HEK293 (cell line): ENCODE data around the gene SRRM5.
A peak's percentile ranks its signal among the peaks of the same experiment; 100 is the strongest.

Experiments used
- CTCF ChIA-PET: fragments of 350-600 bp; formaldehyde crosslinking; extraction: SDS; loops from one replicate; lab custom pipeline; 2021; ENCODE audit warnings: antibody characterized with exemption; lab: Yijun Ruan, JAX
- POLR2A ChIA-PET: fragments of 300-600 bp; formaldehyde crosslinking; extraction: SDS; loops from one replicate; lab custom pipeline; 2020; ENCODE audit warnings: antibody characterized with exemption, inconsistent platforms; lab: Yijun Ruan, JAX
- H3K27ac ChIP-seq: fragments of 200-500 bp; sonication (Bioruptor generic); 2 replicates; pipeline ENCODE4 v1.5.1; 2014; ENCODE audit warnings: low read depth, low read length, control low read depth, inconsistent platforms; ENCODE audit errors: extremely low read depth
- H3K36me3 ChIP-seq, 2 experiments: fragments of 200-500 bp in 1 of 2; sonication (Bioruptor generic) in 1 of 2; 1 replicate in 1 of 2; 2 replicates in 1 of 2; pipeline ENCODE4 v1.5.1; 2014 to 2017; ENCODE audit warnings: inconsistent platforms in 2 of 2, low read length in 2 of 2; ENCODE audit not compliant: control insufficient read depth in 2 of 2, insufficient read depth in 1 of 2
- H3K4me1 ChIP-seq: fragments of 200-500 bp; sonication (Bioruptor generic); 2 replicates; pipeline ENCODE4 v1.5.1; 2014; ENCODE audit warnings: mild to moderate bottlenecking, low read length, inconsistent platforms; ENCODE audit not compliant: control insufficient read depth, insufficient read depth
- H3K4me3 ChIP-seq: 2 replicates; pipeline ENCODE4 v1.5.1; 2011; ENCODE audit warnings: low read depth, mild to moderate bottlenecking, control low read depth, low read length, moderate library complexity
- H3K9me3 ChIP-seq: fragments of 200-500 bp; sonication (Bioruptor generic); 2 replicates; pipeline ENCODE4 v1.5.1; 2014; ENCODE audit warnings: low read depth, low read length, inconsistent platforms; ENCODE audit not compliant: control insufficient read depth, insufficient read depth
- GLIS1 ChIP-seq: fragments of 450-650 bp; formaldehyde crosslinking; IDR thresholded peaks from 2 replicates; pipeline ENCODE4 v1.5.1; 2016; ENCODE audit warnings: missing biosample characterization, missing genetic modification characterization
- HOXA7 ChIP-seq: sonication (generic); formaldehyde crosslinking; IDR thresholded peaks from 2 replicates; pipeline ENCODE4 v1.8.1; 2022; ENCODE audit warnings: missing genetic modification reagents, borderline replicate concordance
- PRDM1 ChIP-seq: fragments of 450-650 bp; formaldehyde crosslinking; IDR thresholded peaks from 2 replicates; pipeline ENCODE4; 2016; ENCODE audit warnings: missing biosample characterization, missing genetic modification characterization
- SCRT1 ChIP-seq: fragments of 450-650 bp; formaldehyde crosslinking; IDR thresholded peaks from 2 replicates; pipeline ENCODE4 v1.5.1; 2016; ENCODE audit warnings: missing biosample characterization, missing genetic modification characterization, borderline replicate concordance
- SP2 ChIP-seq: fragments of 450-650 bp; formaldehyde crosslinking; IDR thresholded peaks from 2 replicates; pipeline ENCODE4 v1.5.1; 2016; ENCODE audit warnings: missing biosample characterization, missing genetic modification characterization
- YY2 ChIP-seq: fragments of 450-650 bp; formaldehyde crosslinking; IDR thresholded peaks from 2 replicates; pipeline ENCODE4 v1.5.1; 2016; ENCODE audit warnings: missing biosample characterization, missing genetic modification characterization
- ZNF184 ChIP-seq: fragments of 450-650 bp; IDR thresholded peaks from 2 replicates; pipeline ENCODE4 v1.5.1; 2018; ENCODE audit warnings: missing biosample characterization, mild to moderate bottlenecking, missing genetic modification characterization
- ZNF2 ChIP-seq: fragments of 450-650 bp; formaldehyde crosslinking; IDR thresholded peaks from 2 replicates; pipeline ENCODE4 v1.5.1; 2016; ENCODE audit warnings: missing biosample characterization, missing genetic modification characterization
- ZNF366 ChIP-seq: fragments of 450-650 bp; formaldehyde crosslinking; conservative IDR thresholded peaks from 2 replicates; pipeline ENCODE4 v1.5.1; 2016; ENCODE audit warnings: missing biosample characterization, missing genetic modification characterization
- ZNF391 ChIP-seq: fragments of 450-650 bp; formaldehyde crosslinking; IDR thresholded peaks from 2 replicates; pipeline ENCODE4 v1.5.1; 2016; ENCODE audit warnings: low read depth, missing biosample characterization, missing genetic modification characterization, borderline replicate concordance
- ZNF423 ChIP-seq: fragments of 450-650 bp; formaldehyde crosslinking; IDR thresholded peaks from 2 replicates; pipeline ENCODE4 v1.5.1; 2016; ENCODE audit warnings: missing biosample characterization, missing genetic modification characterization
- ZNF549 ChIP-seq: fragments of 450-650 bp; IDR thresholded peaks from 2 replicates; pipeline ENCODE4 v1.5.1; 2018; ENCODE audit warnings: missing biosample characterization, missing genetic modification characterization, mild to moderate bottlenecking, inconsistent platforms, moderate library complexity
- ZNF621 ChIP-seq: fragments of 450-650 bp; formaldehyde crosslinking; IDR thresholded peaks from 2 replicates; pipeline ENCODE4 v1.5.1; 2017; ENCODE audit warnings: missing biosample characterization, missing genetic modification characterization
- ZNF660 ChIP-seq: fragments of 450-650 bp; IDR thresholded peaks from 2 replicates; pipeline ENCODE4 v1.5.1; 2018; ENCODE audit warnings: missing biosample characterization, mild to moderate bottlenecking, missing genetic modification characterization
- ZNF670 ChIP-seq: fragments of 450-650 bp; formaldehyde crosslinking; IDR thresholded peaks from 2 replicates; pipeline ENCODE4 v1.5.1; 2016; ENCODE audit warnings: missing biosample characterization, missing genetic modification characterization, low read depth
- ZNF791 ChIP-seq: fragments of 450-650 bp; formaldehyde crosslinking; IDR thresholded peaks from 2 replicates; pipeline ENCODE4 v1.5.1; 2016; ENCODE audit warnings: missing biosample characterization, missing genetic modification characterization
- ZSCAN30 ChIP-seq: fragments of 450-650 bp; IDR thresholded peaks from 2 replicates; pipeline ENCODE4 v1.5.1; 2018; ENCODE audit warnings: missing biosample characterization, mild to moderate bottlenecking, missing genetic modification characterization, moderate library complexity
- TF ChIP-seq, protein P1 (sequence below): fragments of 450-650 bp; formaldehyde crosslinking; IDR thresholded peaks from 2 replicates; pipeline ENCODE4 v1.5.1; 2016; ENCODE audit warnings: missing biosample characterization, missing genetic modification characterization
- TF ChIP-seq, protein P2 (sequence below): fragments of 450-650 bp; formaldehyde crosslinking; IDR thresholded peaks from 2 replicates; pipeline ENCODE4 v1.5.1; 2016; ENCODE audit warnings: missing biosample characterization, missing genetic modification characterization
- TF ChIP-seq, protein P3 (sequence below): fragments of 450-650 bp; formaldehyde crosslinking; IDR thresholded peaks from 2 replicates; pipeline ENCODE4 v1.5.1; 2017; ENCODE audit warnings: missing biosample characterization, missing genetic modification characterization
- TF ChIP-seq, protein P4 (sequence below): IDR thresholded peaks from 2 replicates; pipeline ENCODE4 v1.6.1; 2011; ENCODE audit warnings: mild to moderate bottlenecking, low read depth, low read length, borderline replicate concordance

The SRRM5 gene

DNA sequence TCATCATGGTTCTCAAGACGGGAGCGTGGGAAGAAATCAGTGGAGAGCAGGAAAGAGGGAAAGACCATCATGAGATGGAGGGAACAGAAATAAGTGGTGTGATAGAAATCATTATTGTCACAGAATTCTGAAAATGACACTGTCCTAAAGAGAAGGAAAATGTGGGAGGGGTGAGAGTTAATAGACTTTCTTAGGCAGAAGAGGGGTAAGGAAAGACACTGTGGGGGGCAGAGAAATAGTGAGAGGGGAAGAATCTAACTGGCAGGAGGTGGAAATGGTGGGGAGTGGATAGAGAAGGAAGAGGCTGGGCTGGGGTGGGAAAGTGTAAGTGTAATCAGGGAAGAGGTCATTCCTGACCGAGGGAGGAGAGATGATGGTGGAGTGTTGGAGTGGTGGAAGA lies 33.1 kb upstream of the SRRM5 start:
- H3K9me3 ChIP-seq: no peaks in the 10 kb centered on the region
- TF ChIP-seq GLIS1 (tag by site-specific recombination) (0 out of 2 replicates have a peak, but pooled peaks have one; percentile 27), YY2 (tag by site-specific recombination) (no peak), ZNF366 (tag by site-specific recombination) (peak; percentile 66), PRDM1 (tag by site-specific recombination) (peak; percentile 61)
- TF ChIP-seq, protein P1, sequence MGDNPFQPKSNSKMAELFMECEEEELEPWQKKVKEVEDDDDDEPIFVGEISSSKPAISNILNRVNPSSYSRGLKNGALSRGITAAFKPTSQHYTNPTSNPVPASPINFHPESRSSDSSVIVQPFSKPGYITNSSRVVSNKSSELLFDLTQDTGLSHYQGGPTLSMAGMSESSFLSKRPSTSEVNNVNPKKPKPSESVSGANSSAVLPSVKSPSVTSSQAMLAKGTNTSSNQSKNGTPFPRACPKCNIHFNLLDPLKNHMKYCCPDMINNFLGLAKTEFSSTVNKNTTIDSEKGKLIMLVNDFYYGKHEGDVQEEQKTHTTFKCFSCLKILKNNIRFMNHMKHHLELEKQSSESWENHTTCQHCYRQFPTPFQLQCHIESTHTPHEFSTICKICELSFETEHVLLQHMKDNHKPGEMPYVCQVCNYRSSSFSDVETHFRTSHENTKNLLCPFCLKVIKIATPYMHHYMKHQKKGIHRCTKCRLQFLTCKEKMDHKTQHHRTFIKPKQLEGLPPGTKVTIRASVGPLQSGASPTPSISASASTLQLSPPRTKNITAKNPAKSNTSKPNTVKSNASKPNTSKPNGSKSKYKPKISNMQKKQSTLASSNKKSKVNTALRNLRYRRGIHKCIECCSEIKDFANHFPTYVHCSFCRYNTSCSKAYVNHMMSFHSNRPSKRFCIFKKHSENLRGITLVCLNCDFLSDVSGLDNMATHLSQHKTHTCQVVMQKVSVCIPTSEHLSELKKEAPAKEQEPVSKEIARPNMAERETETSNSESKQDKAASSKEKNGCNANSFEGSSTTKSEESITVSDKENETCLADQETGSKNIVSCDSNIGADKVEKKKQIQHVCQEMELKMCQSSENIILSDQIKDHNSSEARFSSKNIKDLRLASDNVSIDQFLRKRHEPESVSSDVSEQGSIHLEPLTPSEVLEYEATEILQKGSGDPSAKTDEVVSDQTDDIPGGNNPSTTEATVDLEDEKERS (tag by site-specific recombination): no peak
- TF ChIP-seq, protein P2, sequence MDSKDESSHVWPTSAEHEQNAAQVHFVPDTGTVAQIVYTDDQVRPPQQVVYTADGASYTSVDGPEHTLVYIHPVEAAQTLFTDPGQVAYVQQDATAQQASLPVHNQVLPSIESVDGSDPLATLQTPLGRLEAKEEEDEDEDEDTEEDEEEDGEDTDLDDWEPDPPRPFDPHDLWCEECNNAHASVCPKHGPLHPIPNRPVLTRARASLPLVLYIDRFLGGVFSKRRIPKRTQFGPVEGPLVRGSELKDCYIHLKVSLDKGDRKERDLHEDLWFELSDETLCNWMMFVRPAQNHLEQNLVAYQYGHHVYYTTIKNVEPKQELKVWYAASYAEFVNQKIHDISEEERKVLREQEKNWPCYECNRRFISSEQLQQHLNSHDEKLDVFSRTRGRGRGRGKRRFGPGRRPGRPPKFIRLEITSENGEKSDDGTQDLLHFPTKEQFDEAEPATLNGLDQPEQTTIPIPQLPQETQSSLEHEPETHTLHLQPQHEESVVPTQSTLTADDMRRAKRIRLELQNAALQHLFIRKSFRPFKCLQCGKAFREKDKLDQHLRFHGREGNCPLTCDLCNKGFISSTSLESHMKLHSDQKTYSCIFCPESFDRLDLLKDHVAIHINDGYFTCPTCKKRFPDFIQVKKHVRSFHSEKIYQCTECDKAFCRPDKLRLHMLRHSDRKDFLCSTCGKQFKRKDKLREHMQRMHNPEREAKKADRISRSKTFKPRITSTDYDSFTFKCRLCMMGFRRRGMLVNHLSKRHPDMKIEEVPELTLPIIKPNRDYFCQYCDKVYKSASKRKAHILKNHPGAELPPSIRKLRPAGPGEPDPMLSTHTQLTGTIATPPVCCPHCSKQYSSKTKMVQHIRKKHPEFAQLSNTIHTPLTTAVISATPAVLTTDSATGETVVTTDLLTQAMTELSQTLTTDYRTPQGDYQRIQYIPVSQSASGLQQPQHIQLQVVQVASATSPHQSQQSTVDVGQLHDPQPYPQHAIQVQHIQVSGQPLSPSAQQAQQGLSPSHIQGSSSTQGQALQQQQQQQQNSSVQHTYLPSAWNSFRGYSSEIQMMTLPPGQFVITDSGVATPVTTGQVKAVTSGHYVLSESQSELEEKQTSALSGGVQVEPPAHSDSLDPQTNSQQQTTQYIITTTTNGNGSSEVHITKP (tag by site-specific recombination): peak; percentile 87
- TF ChIP-seq, all 188 proteins: peak for 4
- CTCF ChIA-PET: interaction anchor here (4.2 kb wide), 1 partner anchor 16 kb away, joined by 22 read pairs; the partner anchor contains the start of gene IRGQ
- no peak overlapping the region for H3K4me3 ChIP-seq
- H3K36me3 ChIP-seq: peaks cover under 1 to 6% of the 10 kb centered on the region in 2 experiments; a peak in 2 of 3 replicates
- H3K27ac ChIP-seq: no peak overlapping the region
- POLR2A ChIA-PET: interaction anchor here (1.9 kb wide), 1 partner anchor 17 kb away, joined by 7 read pairs; the partner anchor contains the start of genes IRGQ and ZNF576
- peaks cover 12% of the 10 kb centered on the region for H3K4me1 ChIP-seq

DNA sequence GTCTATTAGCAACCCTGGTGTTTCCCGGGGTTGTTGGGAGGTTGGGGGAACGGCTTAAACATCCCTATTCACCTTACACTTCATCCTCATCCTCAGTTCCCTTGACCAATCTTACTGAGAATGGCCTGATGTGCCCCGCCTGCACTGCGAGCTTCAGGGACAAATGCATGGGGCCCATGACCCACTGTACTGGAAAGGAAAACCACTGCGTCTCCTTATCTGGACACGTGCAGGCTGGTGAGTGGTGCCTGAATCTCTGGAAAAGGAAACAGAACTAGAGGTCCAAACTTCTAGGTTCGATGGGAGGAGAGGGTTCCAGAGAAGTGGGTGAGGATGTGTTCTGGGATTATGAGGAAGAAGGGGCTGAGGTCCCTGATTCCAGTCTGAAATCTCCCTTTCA lies 30.4 kb upstream of the SRRM5 start:
- ChIA-PET POLR2A (no interaction called here), CTCF (interaction anchor here (0.5 to 4.5 kb wide), 5 partner anchors 13 to 87 kb away, joined by 4 to 39 read pairs (median 8); partner anchors contain the start of gene IRGQ)
- peaks cover 3% of the 10 kb centered on the region in 2 experiments for H3K36me3 ChIP-seq
- no peak overlapping the region for H3K27ac ChIP-seq
- no peaks in the 10 kb centered on the region for H3K4me1 ChIP-seq
- no peak for TF ChIP-seq ZNF621 (tag by site-specific recombination)
- TF ChIP-seq ZNF791 (tag by site-specific recombination): no peak
- no peak for TF ChIP-seq SP2 (tag by site-specific recombination)
- no peak for TF ChIP-seq ZNF184 (tag by site-specific recombination)
- TF ChIP-seq, protein P3, sequence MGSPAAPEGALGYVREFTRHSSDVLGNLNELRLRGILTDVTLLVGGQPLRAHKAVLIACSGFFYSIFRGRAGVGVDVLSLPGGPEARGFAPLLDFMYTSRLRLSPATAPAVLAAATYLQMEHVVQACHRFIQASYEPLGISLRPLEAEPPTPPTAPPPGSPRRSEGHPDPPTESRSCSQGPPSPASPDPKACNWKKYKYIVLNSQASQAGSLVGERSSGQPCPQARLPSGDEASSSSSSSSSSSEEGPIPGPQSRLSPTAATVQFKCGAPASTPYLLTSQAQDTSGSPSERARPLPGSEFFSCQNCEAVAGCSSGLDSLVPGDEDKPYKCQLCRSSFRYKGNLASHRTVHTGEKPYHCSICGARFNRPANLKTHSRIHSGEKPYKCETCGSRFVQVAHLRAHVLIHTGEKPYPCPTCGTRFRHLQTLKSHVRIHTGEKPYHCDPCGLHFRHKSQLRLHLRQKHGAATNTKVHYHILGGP (tag by site-specific recombination): no peak
- TF ChIP-seq ZNF670 (tag by site-specific recombination): no peak
- no peak for TF ChIP-seq ZNF423
- no peak for TF ChIP-seq SCRT1 (tag by site-specific recombination)
- TF ChIP-seq HOXA7 (CRISPR knock-in tag): no peak
- no peak for TF ChIP-seq ZNF2
- no peak for TF ChIP-seq ZNF391
- TF ChIP-seq, protein P4, sequence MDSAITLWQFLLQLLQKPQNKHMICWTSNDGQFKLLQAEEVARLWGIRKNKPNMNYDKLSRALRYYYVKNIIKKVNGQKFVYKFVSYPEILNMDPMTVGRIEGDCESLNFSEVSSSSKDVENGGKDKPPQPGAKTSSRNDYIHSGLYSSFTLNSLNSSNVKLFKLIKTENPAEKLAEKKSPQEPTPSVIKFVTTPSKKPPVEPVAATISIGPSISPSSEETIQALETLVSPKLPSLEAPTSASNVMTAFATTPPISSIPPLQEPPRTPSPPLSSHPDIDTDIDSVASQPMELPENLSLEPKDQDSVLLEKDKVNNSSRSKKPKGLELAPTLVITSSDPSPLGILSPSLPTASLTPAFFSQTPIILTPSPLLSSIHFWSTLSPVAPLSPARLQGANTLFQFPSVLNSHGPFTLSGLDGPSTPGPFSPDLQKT: no peak
- no peak for TF ChIP-seq ZNF549 (tag by site-specific recombination)
- no peak for TF ChIP-seq ZNF660
- no peak for TF ChIP-seq ZSCAN30 (tag by site-specific recombination)
- no peak overlapping the region for H3K4me3 ChIP-seq
- H3K9me3 ChIP-seq: no peaks in the 10 kb centered on the region
